A549 (cell line): Measurements from ENCODE around the gene GALT. TPM values are rescaled to one million over a fixed set of nuclear protein-coding genes. Genes with fewer than 3 reads are reported as not detected.

Experiments
- ATAC-seq, 2 experiments: fragments of 200-7000 bp in 1 of 2; fragments of >200 bp in 1 of 2; cut with Nextera tagmentation in 1 of 2; cut with Tn5 transposase in 1 of 2; 3 replicates each; pipeline versions ENCODE4 v1.8.0 to v1.9.1; 2018 to 2020; ENCODE audit warnings: mild to moderate bottlenecking in 1 of 2, moderate library complexity in 1 of 2
- CTCF ChIA-PET: fragments of 300-600 bp; sonication (Branson Sonifier 250); formaldehyde crosslinking; extraction: SDS; loops from one replicate; lab custom pipeline; 2021; ENCODE audit warnings: antibody characterized with exemption, inconsistent platforms; lab: Yijun Ruan, JAX
- POLR2A ChIA-PET: fragments of 350-600 bp; formaldehyde crosslinking; extraction: SDS; loops from one replicate; lab custom pipeline; 2021; ENCODE audit warnings: antibody characterized with exemption, inconsistent platforms; lab: Yijun Ruan, JAX
- DNase-seq, 2 experiments: peaks; one replicate each; pipeline versions ENCODE4 v3.0.0 to v3.0.0-alpha.2; 2011 to 2016; ENCODE audit warnings: low read depth in 1 of 2, low spot score in 1 of 2
- FAIRE-seq: peaks from 2 replicates; lab custom pipeline; 2011; peaks lifted over from hg19 to GRCh38; lab: Jason Lieb, UNC
- H3K27ac ChIP-seq, 2 experiments: fragments of >200 bp; sonication (Bioruptor Twin); formaldehyde crosslinking; 3 replicates each; pipeline ENCODE4 v1.5.1; 2016 to 2017
- H3K4me1 ChIP-seq: fragments of >200 bp; sonication (Bioruptor Twin); formaldehyde crosslinking; 3 replicates; pipeline ENCODE4 v1.6.1; 2016
- H3K4me2 ChIP-seq: fragments of >200 bp; sonication (Bioruptor Twin); formaldehyde crosslinking; 3 replicates; pipeline ENCODE4 v1.6.1; 2016
- H3K4me3 ChIP-seq: fragments of >200 bp; sonication (Bioruptor Twin); formaldehyde crosslinking; 3 replicates; pipeline ENCODE4 v1.5.1; 2016
- H3K9me3 ChIP-seq: fragments of >200 bp; sonication (Bioruptor Twin); formaldehyde crosslinking; 3 replicates; pipeline ENCODE4 v1.6.1; 2016
- ATOH8 ChIP-seq: fragments of 250-450 bp; sonication (Bioruptor Pico); IDR thresholded peaks from 2 replicates; pipeline ENCODE4 v1.5.0; 2020; ENCODE audit warnings: low read depth, mild to moderate bottlenecking, moderate library complexity
- CBX8 ChIP-seq: fragments of 200-600 bp; sonication (generic); IDR thresholded peaks from 2 replicates; pipeline ENCODE4 v1.6.1; 2016
- CEBPB ChIP-seq, 2 experiments: fragments of >200 bp in 1 of 2; sonication (Bioruptor Twin) in 1 of 2; formaldehyde crosslinking in 1 of 2; IDR thresholded peaks; 2 replicates each; pipeline ENCODE4 v1.6.1; 2012 to 2016
- CHD2 ChIP-seq: fragments of 150-350 bp; IDR thresholded peaks from 2 replicates; pipeline ENCODE4 v1.6.1; 2014; ENCODE audit warnings: low read length; ENCODE audit not compliant: partially characterized antibody
- CTCF ChIP-seq: fragments of >200 bp; sonication (Bioruptor Twin); formaldehyde crosslinking; IDR thresholded peaks from 3 replicates; pipeline ENCODE4 v1.5.1; 2016
- E2F6 ChIP-seq: IDR thresholded peaks from 2 replicates; pipeline ENCODE4 v1.6.1; 2012; ENCODE audit warnings: low read depth, borderline replicate concordance
- HDAC2 ChIP-seq: fragments of 200-600 bp; sonication (generic); IDR thresholded peaks from 2 replicates; pipeline ENCODE4 v1.6.1; 2016
- HMGXB4 ChIP-seq: fragments of 250-450 bp; sonication (Bioruptor Pico); IDR thresholded peaks from 2 replicates; pipeline ENCODE4 v1.5.0; 2021; ENCODE audit warnings: mild to moderate bottlenecking, moderate library complexity, borderline replicate concordance
- HOXB13 ChIP-seq: fragments of 250-450 bp; sonication (Bioruptor Pico); IDR thresholded peaks from 2 replicates; pipeline ENCODE4 v1.5.0; 2020; ENCODE audit warnings: low read depth, mild to moderate bottlenecking, moderate library complexity
- JUN ChIP-seq, 2 experiments: fragments of >200 bp; sonication (Bioruptor Twin); formaldehyde crosslinking; IDR thresholded peaks; 2 replicates in 1 of 2; 3 replicates in 1 of 2; pipeline ENCODE4 v1.6.1; 2016 to 2017
- JUNB ChIP-seq: fragments of >200 bp; sonication (Bioruptor Twin); formaldehyde crosslinking; IDR thresholded peaks from 2 replicates; pipeline ENCODE4 v1.6.1; 2016
- KDM1A ChIP-seq: fragments of 200-600 bp; sonication (generic); IDR thresholded peaks from 2 replicates; pipeline ENCODE4 v1.6.1; 2016; ENCODE audit warnings: low read depth, mild to moderate bottlenecking
- MAX ChIP-seq: IDR thresholded peaks from 2 replicates; pipeline ENCODE4 v1.6.1; 2012
- MAZ ChIP-seq: fragments of 150-350 bp; IDR thresholded peaks from 2 replicates; pipeline ENCODE4 v1.6.1; 2014; ENCODE audit warnings: antibody characterized with exemption, low read depth, low read length, borderline replicate concordance
- MYC ChIP-seq: IDR thresholded peaks from 2 replicates; pipeline ENCODE4 v1.6.1; 2012; ENCODE audit warnings: mild to moderate bottlenecking, inconsistent platforms, low read length, improper control_type of control experiment, borderline replicate concordance
- PHF8 ChIP-seq: fragments of 200-600 bp; sonication (generic); IDR thresholded peaks from 2 replicates; pipeline ENCODE4 v1.6.1; 2016; ENCODE audit warnings: low read depth, mild to moderate bottlenecking, antibody characterized with exemption, moderate library complexity, borderline replicate concordance
- POLR2A ChIP-seq: IDR thresholded peaks from 2 replicates; pipeline ENCODE4 v1.6.1; 2012; ENCODE audit warnings: mild to moderate bottlenecking, low read length
- RAD21 ChIP-seq, 2 experiments: fragments of >200 bp in 1 of 2; sonication (Bioruptor Twin) in 1 of 2; formaldehyde crosslinking in 1 of 2; IDR thresholded peaks in 1 of 2; conservative IDR thresholded peaks in 1 of 2; 2 replicates in 1 of 2; 3 replicates in 1 of 2; pipeline ENCODE4 v1.6.1; 2012 to 2018; ENCODE audit warnings: inconsistent platforms in 1 of 2
- RCOR1 ChIP-seq: fragments of 150-350 bp; IDR thresholded peaks from 2 replicates; pipeline ENCODE4 v1.6.1; 2014; ENCODE audit warnings: antibody characterized with exemption, low read length, low read depth
- RFX5 ChIP-seq: fragments of 450-650 bp; IDR thresholded peaks from 2 replicates; pipeline ENCODE4 v1.7.1; 2014; ENCODE audit warnings: antibody characterized with exemption, mild to moderate bottlenecking, moderate library complexity
- SMC3 ChIP-seq: fragments of >200 bp; sonication (Bioruptor Twin); formaldehyde crosslinking; IDR thresholded peaks from 3 replicates; pipeline ENCODE4 v1.6.1; 2018; ENCODE audit warnings: inconsistent platforms
- ZC3H11A ChIP-seq: fragments of 450-650 bp; IDR thresholded peaks from 2 replicates; pipeline ENCODE4 v1.6.1; 2014; ENCODE audit warnings: antibody characterized with exemption, mild to moderate bottlenecking
- ZFP36 ChIP-seq: fragments of 450-650 bp; IDR thresholded peaks from 2 replicates; pipeline ENCODE4 v1.6.1; 2014; ENCODE audit warnings: borderline replicate concordance; ENCODE audit not compliant: partially characterized antibody
- ZNF302 ChIP-seq: fragments of 250-450 bp; sonication (Bioruptor Pico); IDR thresholded peaks from 2 replicates; pipeline ENCODE4 v1.9.0; 2021; ENCODE audit warnings: inconsistent platforms, mild to moderate bottlenecking, moderate library complexity
- WGBS: methylation state at CpG from one replicate; pipeline ENCODE4 v1.1.6; 2017; ENCODE audit errors: missing lambda C conversion rate; 5-methylcytosine and 5-hydroxymethylcytosine counted together
- polyA plus RNA-seq, 4 experiments: library from polyadenylated mRNA; depleted of rRNA in 3 of 4; stranded (reverse); fragments of >200 nt; fragmentation: RNase III in 1 of 4; extraction: RNeasy Plus Mini Kit Qiagen cat#74134 plus additional on column Dnase treatment in 1 of 4; gene quantifications; 2 replicates in 3 of 4; 3 replicates in 1 of 4; pipeline ENCODE4 v1.2.3, GENCODE V29; 2011 to 2017

Gene GALT
- polyA plus RNA-seq, 2 of the 4 experiments (the other 2 are of a cell fraction): 19.0 to 28.4 TPM

- CTCF ChIA-PET: interaction anchor here (0.5 to 12.1 kb wide), 19 partner anchors 8 to 1008 kb away, joined by 3 to 288 read pairs (median 3); partner anchors contain the start of genes GALT, IL11RA and SIGMAR1
- Histone ChIP-seq H3K4me2 (peak overlapping the region; percentile 96), H3K4me1 (peaks cover 8% of the 10 kb centered on the region)
- ATAC-seq (peak; percentile 65 to 87), DNase-seq (peak; percentile 89 to 94)
- WGBS: 22% methylated on average over 18 of the region's 18 CpGs
- TF ChIP-seq RFX5 (no peak), E2F6 (no peak), CTCF (peak; percentile 85), RAD21 (conservative IDR thresholded peaks at IDR 0.05 in 1 of 2, IDR thresholded peaks at IDR 0.05 in 1 of 2) (peak; percentile 30 to 49; a peak in 3 of 5 replicates), SMC3 (peak; percentile 47; the same call in 2 of the 3 replicates)
- TF ChIP-seq, all 56 proteins: peak for 3
- Histone ChIP-seq H3K9me3 (no peaks in the 10 kb centered on the region), H3K27ac (peak overlapping the region; percentile 70 to 97), H3K4me3 (peak overlapping the region; percentile 93)
- no peak for FAIRE-seq
- POLR2A ChIA-PET: interaction anchor here (0.6 to 1.3 kb wide), 4 partner anchors 13 to 38 kb away, joined by 3 to 6 read pairs (median 6); partner anchors contain the start of genes GALT and IL11RA
These were observed 18.0 kb downstream of the GALT start for GRCh38 chr9:34664281-34665066.

GRCh38 chr9:34665067-34665380, 18.5 kb downstream of the GALT start:
- Histone ChIP-seq H3K4me2 (peak overlapping the region; percentile 96), H3K27ac (peak overlapping the region; percentile 70 to 97), H3K9me3 (0 out of 3 replicates have a peak, but pooled peaks cover 3% of the 10 kb centered on the region), H3K4me1 (peaks cover 8% of the 10 kb centered on the region), H3K4me3 (peak overlapping the region; percentile 93)
- FAIRE-seq: no peak
- TF ChIP-seq MAX (peak; percentile 43), KDM1A (no peak)
- ChIA-PET POLR2A (interaction anchor here (0.6 to 1.3 kb wide), 6 partner anchors 13 to 1379 kb away, joined by 3 to 6 read pairs (median 5); partner anchors contain the start of genes GALT and IL11RA), CTCF (interaction anchor here (0.5 to 12.1 kb wide), 15 partner anchors 8 to 1007 kb away, joined by 3 to 288 read pairs (median 3); partner anchors contain the start of genes GALT, IL11RA and SIGMAR1)
- 17% methylated on average over 12 of the region's 26 CpGs for WGBS
- peak in 1 of 2 experiments; percentile 43; a peak in 3 of 6 replicates for ATAC-seq
- no peak for DNase-seq

- ChIA-PET CTCF (interaction anchor here (1.2 to 12.1 kb wide), 11 partner anchors 9 to 332 kb away, joined by 3 to 288 read pairs (median 4); partner anchors contain the start of genes GALT, IL11RA and SIGMAR1), POLR2A (interaction anchor here (0.6 to 1.3 kb wide), 6 partner anchors 14 to 1380 kb away, joined by 3 to 6 read pairs (median 5); partner anchors contain the start of genes GALT and IL11RA)
- FAIRE-seq: peak; percentile 28
- Histone ChIP-seq H3K4me2 (peak overlapping the region; percentile 96), H3K9me3 (0 out of 3 replicates have a peak, but pooled peaks cover 4% of the 10 kb centered on the region), H3K27ac (peak overlapping the region; percentile 96 to 97), H3K4me1 (peaks cover 8% of the 10 kb centered on the region), H3K4me3 (peak overlapping the region; percentile 93)
- ATAC-seq: peak; percentile 79 to 86
- peak; percentile 95 to 99 for DNase-seq
- under 1% methylated on average over 26 of the region's 55 CpGs for WGBS
- peak; percentile 8 for TF ChIP-seq CHD2
- TF ChIP-seq ATOH8 (CRISPR knock-in tag): no peak
- no peak for TF ChIP-seq CBX8
- TF ChIP-seq CEBPB (IDR thresholded peaks at IDR 0.05): peak; percentile 30 to 65; a peak in 3 of 4 replicates
- TF ChIP-seq MAZ: peak; percentile 79; the same call in 1 of the 2 replicates
- peak; percentile 85; the same call in 1 of the 2 replicates for TF ChIP-seq PHF8
- TF ChIP-seq JUNB: no peak
- TF ChIP-seq MYC: no peak
- no peak for TF ChIP-seq RCOR1
- TF ChIP-seq HMGXB4 (CRISPR knock-in tag): peak; percentile 44; the same call in 1 of the 2 replicates
- TF ChIP-seq ZNF302: no peak
- TF ChIP-seq ZFP36: no peak
- TF ChIP-seq HDAC2: no peak
- no peak for TF ChIP-seq HOXB13
- peak in 1 of 2 experiments; percentile 77; a peak in 3 of 5 replicates for TF ChIP-seq JUN (IDR thresholded peaks at IDR 0.05)
- TF ChIP-seq ZC3H11A: no peak
- TF ChIP-seq POLR2A: peak; percentile 47
These were observed 19.1 kb downstream of the GALT start for GRCh38 chr9:34665381-34666250.
